T-cell (primary cell): ENCODE data around the gene HOXA6. TPM values are rescaled to one million over a fixed set of nuclear protein-coding genes. Genes with fewer than 3 reads are reported as not detected.

Experiments used
- ATAC-seq, 4 experiments: fragments of 200-7000 bp in 3 of 4; fragments of 150-1000 bp in 1 of 4; cut with Tn5 transposase; replicated peaks in 1 of 4; 1 replicate in 3 of 4; 2 replicates in 1 of 4; pipeline ENCODE4 v1.10.0; 2021; ENCODE audit warnings: moderate library complexity in 3 of 4, mild to moderate bottlenecking in 2 of 4, moderate number of reproducible peaks in 1 of 4
- CTCF ChIA-PET, 2 donors: fragments of 300-600 bp; sonication (Branson Sonifier 250); formaldehyde crosslinking; loops; one replicate each; lab custom pipeline; 2022; ENCODE audit warnings: antibody characterized with exemption in 2 of 2; lab: Charles Lee
- POLR2A ChIA-PET, 2 donors: fragments of 300-600 bp; sonication (Branson Sonifier 250); formaldehyde crosslinking; loops; one replicate each; lab custom pipeline; 2022; ENCODE audit warnings: antibody characterized with exemption in 2 of 2; lab: Charles Lee
- DNase-seq, 35 experiments: peaks; one replicate each; pipeline versions ENCODE4 v3.0.0 to v3.0.0-alpha.2; 2013 to 2023
- H3K27ac ChIP-seq: one replicate; pipeline ENCODE4 v1.5.1; 2013; ENCODE audit warnings: low read length
- H3K27me3 ChIP-seq, 2 experiments: replicated peaks in 1 of 2; 1 replicate in 1 of 2; 2 replicates in 1 of 2; pipeline versions ENCODE4 v1.6.1 to v1.7.0; 2013; ENCODE audit warnings: low read length in 1 of 2, mixed read lengths in 1 of 2; ENCODE audit not compliant: control insufficient read depth in 2 of 2, insufficient read depth in 2 of 2; ENCODE audit errors: extremely low read depth in 1 of 2
- H3K36me3 ChIP-seq, 2 donors: 1 replicate in 1 of 2; 2 replicates in 1 of 2; pipeline versions ENCODE4 v1.6.1 to v1.7.0; 2013; ENCODE audit warnings: low read length in 1 of 2; ENCODE audit not compliant: control insufficient read depth in 2 of 2, insufficient read depth in 1 of 2; ENCODE audit errors: extremely low read depth in 1 of 2
- H3K4me1 ChIP-seq, 2 experiments: 1 replicate in 1 of 2; 2 replicates in 1 of 2; pipeline versions ENCODE4 v1.6.1 to v1.7.0; 2013; ENCODE audit warnings: low read length in 2 of 2, mixed read lengths in 1 of 2; ENCODE audit not compliant: insufficient read depth in 2 of 2, control insufficient read depth in 1 of 2; ENCODE audit errors: extremely low read depth in 1 of 2
- H3K4me3 ChIP-seq, 2 donors: 1 replicate in 1 of 2; 2 replicates in 1 of 2; pipeline versions ENCODE4 v1.5.1 to v1.7.0; 2013; ENCODE audit warnings: mild to moderate bottlenecking in 2 of 2, low read length in 1 of 2, moderate library complexity in 1 of 2; ENCODE audit not compliant: control insufficient read depth in 1 of 2; ENCODE audit errors: extremely low read depth in 1 of 2
- H3K9me3 ChIP-seq: 2 replicates; pipeline ENCODE4 v1.7.0; 2013
- H3K27ac Mint-ChIP-seq, 2 donors: one replicate each; pipeline ENCODE4 v1.8.0; 2020 to 2021; ENCODE audit warnings: mild to moderate bottlenecking in 2 of 2, mixed read lengths in 2 of 2
- H3K27me3 Mint-ChIP-seq, 2 donors: one replicate each; pipeline ENCODE4 v1.8.0; 2021 to 2022; ENCODE audit warnings: mixed read lengths in 2 of 2
- H3K36me3 Mint-ChIP-seq: one replicate; pipeline ENCODE4 v1.8.0; 2021; ENCODE audit warnings: mixed read lengths
- H3K4me1 Mint-ChIP-seq, 3 donors: one replicate each; pipeline ENCODE4 v1.8.0; 2020 to 2022; ENCODE audit warnings: mixed read lengths in 3 of 3, mild to moderate bottlenecking in 1 of 3
- H3K4me3 Mint-ChIP-seq, 3 donors: one replicate each; pipeline ENCODE4 v1.8.0; 2020 to 2022; ENCODE audit warnings: mild to moderate bottlenecking in 3 of 3, mixed read lengths in 3 of 3, moderate library complexity in 3 of 3
- H3K9me3 Mint-ChIP-seq, 3 donors: one replicate each; pipeline ENCODE4 v1.8.0; 2020 to 2022; ENCODE audit warnings: mixed read lengths in 3 of 3
- WGBS: methylation state at CpG from one replicate; pipeline ENCODE4 v1.1.5; 2013; ENCODE audit warnings: missing lambda C conversion rate; ENCODE audit not compliant: insufficient coverage; 5-methylcytosine and 5-hydroxymethylcytosine counted together
- total RNA-seq, 35 experiments: library from RNA in 6 of 35; stranded (reverse) in 6 of 35; fragments of 120-200 nt in 1 of 35; gene quantifications; one replicate each; pipeline versions ENCODE4 v1.2.1 to v1.2.4 and lab custom pipeline; 2013 to 2026

HOXA6 gene
- total RNA-seq, 5 donors from 2014 or later (not counting 1 experiment from before 2014, with no cell fraction given), result 0.50 to 0.65 TPM; not detected in 3

DNA sequence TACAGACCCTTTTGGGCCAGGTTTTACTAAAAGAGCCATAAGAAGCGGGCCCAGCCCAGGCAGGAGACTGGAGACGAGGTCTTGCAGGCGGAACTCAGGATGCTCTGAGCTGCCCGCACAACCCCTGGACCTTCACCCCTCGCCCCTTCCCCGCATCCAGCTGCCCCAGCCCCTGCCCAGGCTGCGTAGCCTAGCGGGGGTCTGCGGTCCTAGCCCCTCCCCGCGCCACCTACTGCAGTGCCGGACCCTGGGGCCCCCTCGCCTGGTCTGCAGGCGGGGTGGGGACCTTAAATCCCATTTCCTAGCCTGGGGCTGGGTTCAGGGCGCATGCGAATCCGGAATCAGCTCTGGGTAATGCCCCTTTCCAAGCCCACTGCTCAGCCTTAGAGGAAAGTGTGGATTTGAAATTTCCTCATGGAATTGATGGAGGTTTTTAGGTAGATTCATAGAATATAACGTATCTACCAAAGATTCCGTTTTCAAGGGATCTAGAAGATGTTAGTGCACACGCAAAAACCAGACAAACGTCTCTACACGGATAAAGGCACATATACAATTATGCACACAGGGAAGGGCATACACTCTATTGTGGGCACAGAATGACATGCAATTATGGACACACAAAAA, 5.4 kb upstream of the HOXA6 start:
- peaks cover 59 to 65% (median 65%) of the 10 kb centered on the region in 3 donors for H3K4me1 Mint-ChIP-seq
- Histone ChIP-seq H3K9me3 (no peaks in the 10 kb centered on the region), H3K27me3 (peaks cover 0 to 95% of the 10 kb centered on the region in 2 experiments), H3K4me3 (no peak overlapping the region), H3K4me1 (peaks cover 15 to 69% of the 10 kb centered on the region in 2 experiments), H3K36me3 (no peaks in the 10 kb centered on the region), H3K27ac (no peak overlapping the region)
- ChIA-PET CTCF (interaction anchor here in 1 of 2 donors (0.6 to 1.4 kb wide), 2 partner anchors 8 to 43 kb away, joined by 4 to 5 read pairs; no protein-coding TSS in a partner anchor), POLR2A (no interaction called here)
- 52% methylated on average over 14 of the region's 22 CpGs for WGBS
- DNase-seq (no peak), ATAC-seq (no peak)
- H3K27me3 Mint-ChIP-seq, result peaks cover 74 to 92% of the 10 kb centered on the region in 2 donors
- H3K9me3 Mint-ChIP-seq, result no peaks in the 10 kb centered on the region
- H3K36me3 Mint-ChIP-seq, result no peaks in the 10 kb centered on the region
- H3K4me3 Mint-ChIP-seq, result peak overlapping the region in 1 of 3 donors; percentile 84
- no peak overlapping the region for H3K27ac Mint-ChIP-seq

DNA sequence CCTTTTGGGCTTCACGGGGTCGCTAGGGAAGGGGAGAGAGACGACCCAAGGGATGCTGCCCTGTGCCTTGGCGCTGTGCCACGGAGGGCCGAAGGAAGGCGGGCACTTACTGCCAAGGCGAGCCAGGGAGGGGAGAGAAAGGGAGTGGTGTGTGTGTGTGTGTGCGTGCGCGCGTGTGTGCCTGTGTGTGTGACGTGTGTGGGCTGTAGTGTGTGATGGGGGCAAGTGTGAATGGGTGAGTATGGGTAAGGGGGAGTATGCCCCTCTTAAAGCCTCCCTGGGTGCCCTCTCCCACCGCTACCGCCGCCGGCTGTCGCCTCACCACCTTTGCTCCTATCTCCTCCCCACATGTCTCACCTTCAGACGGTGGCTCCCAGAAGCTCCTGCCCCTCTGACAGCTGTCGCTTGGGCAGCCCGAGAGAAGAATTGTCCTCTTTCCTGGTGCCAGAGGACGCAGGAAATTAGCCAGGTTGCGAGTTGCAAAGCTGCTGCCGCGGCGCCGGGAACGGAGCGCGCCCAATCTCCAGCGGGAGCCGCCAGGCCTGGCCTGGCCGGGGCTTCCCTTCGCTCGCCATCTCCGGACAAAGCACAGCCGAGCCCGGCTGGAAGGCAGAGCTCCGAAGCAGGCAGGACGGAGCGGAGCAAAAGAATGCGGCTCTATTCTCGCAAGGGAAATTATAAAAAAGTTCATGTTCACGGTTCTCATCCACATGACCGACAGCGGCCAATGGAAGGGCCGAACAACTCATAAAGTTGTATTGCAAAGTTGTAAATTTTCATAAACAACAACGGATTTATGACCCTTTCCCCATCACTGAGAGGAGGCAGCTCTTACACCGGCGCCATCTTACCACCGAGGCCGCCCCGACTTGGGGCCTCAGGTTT, 4.6 kb upstream of the HOXA6 start, which contains the start of gene HOXA3:
HOXA3 (minus strand) TSS at position 653 of the 885 bp plus-strand sequence. CDS start 41,943 bp downstream, outside the sequence.
- H3K9me3 Mint-ChIP-seq, result no peaks in the 10 kb centered on the region
- H3K36me3 Mint-ChIP-seq, result no peaks in the 10 kb centered on the region
- ChIA-PET CTCF (interaction anchor here (0.6 to 2.4 kb wide), 5 partner anchors 9 to 44 kb away, joined by 4 to 8 read pairs (median 4); no protein-coding TSS in a partner anchor), POLR2A (interaction anchor here in 1 of 2 donors (0.6 kb wide), 1 partner anchor 449 kb away, joined by 3 read pairs; no protein-coding TSS in a partner anchor)
- peaks cover 15 to 72% of the 10 kb centered on the region in 2 experiments for H3K4me1 ChIP-seq
- H3K27me3 Mint-ChIP-seq, result peaks cover 69 to 90% of the 10 kb centered on the region in 2 donors
- ATAC-seq (no peak), DNase-seq (peak in 1 of 35 experiments; percentile 13)
- no peaks in the 10 kb centered on the region for H3K9me3 ChIP-seq
- peaks cover 55 to 64% (median 60%) of the 10 kb centered on the region in 3 donors for H3K4me1 Mint-ChIP-seq
- 4% methylated on average over 33 of the region's 53 CpGs for WGBS
- peaks cover 0 to 95% of the 10 kb centered on the region in 2 experiments for H3K27me3 ChIP-seq
- no peaks in the 10 kb centered on the region for H3K36me3 ChIP-seq
- H3K4me3 ChIP-seq, result peak within 1 kb of the TSS; percentile 44 to 46
- H3K27ac Mint-ChIP-seq, result no peak within 1 kb of the TSS
- H3K4me3 Mint-ChIP-seq, result peak within 1 kb of the TSS; percentile 60 to 84 (median 61)
- no peak within 1 kb of the TSS for H3K27ac ChIP-seq

DNA sequence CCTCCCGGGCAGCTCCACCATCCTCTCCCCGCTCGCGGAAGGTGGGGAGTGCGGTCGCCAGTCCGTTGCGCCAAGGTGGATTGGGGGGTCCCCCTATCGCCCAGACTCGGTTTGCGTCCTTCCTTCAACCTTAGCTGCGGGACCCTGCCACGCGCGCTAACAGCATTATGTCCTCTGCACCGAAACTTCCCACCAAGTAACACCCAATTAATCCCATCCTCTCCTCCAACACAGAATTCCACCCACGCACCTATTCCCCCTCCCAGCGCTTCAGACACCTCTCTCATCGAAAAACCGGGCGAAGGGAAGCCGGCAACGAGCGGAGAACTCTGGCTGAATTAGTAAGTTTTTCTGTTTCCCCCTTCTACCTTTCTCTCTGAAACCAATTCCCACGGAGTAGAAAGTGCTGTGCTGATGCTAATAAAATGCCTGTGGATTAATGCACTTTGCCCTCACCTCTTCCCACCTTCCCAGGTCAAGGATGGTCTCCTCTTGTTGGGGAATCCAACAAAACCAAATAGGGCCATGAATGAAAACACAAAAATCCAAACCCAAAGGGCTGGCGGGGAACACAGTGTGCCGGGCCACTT, 3.9 kb upstream of the HOXA6 start:
- Mint-ChIP-seq H3K27me3 (peaks cover 73 to 92% of the 10 kb centered on the region in 2 donors), H3K4me3 (peak overlapping the region; percentile 60 to 63 (median 61)), H3K36me3 (no peaks in the 10 kb centered on the region), H3K4me1 (peaks cover 56 to 64% (median 57%) of the 10 kb centered on the region in 3 donors), H3K9me3 (no peaks in the 10 kb centered on the region), H3K27ac (no peak overlapping the region)
- H3K4me3 ChIP-seq, result peak overlapping the region; percentile 44 to 46
- DNase-seq (peak in 1 of 35 experiments; percentile 12), ATAC-seq (peak in 2 of 4 experiments; percentile 12 to 34)
- ChIA-PET CTCF (interaction anchor here (0.6 to 3.3 kb wide), 7 partner anchors 8 to 33 kb away, joined by 3 to 9 read pairs (median 4); partner anchors contain the start of genes HOXA11 (in 1 of the 2) and HOXA4 (in 1 of the 2)), POLR2A (interaction anchor here in 1 of 2 donors (0.6 kb wide), 1 partner anchor 449 kb away, joined by 3 read pairs; no protein-coding TSS in a partner anchor)
- H3K9me3 ChIP-seq, result no peaks in the 10 kb centered on the region
- H3K27ac ChIP-seq, result no peak overlapping the region
- WGBS, result 3% methylated on average over 11 of the region's 27 CpGs
- peaks cover 0 to 95% of the 10 kb centered on the region in 2 experiments for H3K27me3 ChIP-seq
- no peaks in the 10 kb centered on the region for H3K36me3 ChIP-seq
- peaks cover 15 to 68% of the 10 kb centered on the region in 2 experiments for H3K4me1 ChIP-seq

DNA sequence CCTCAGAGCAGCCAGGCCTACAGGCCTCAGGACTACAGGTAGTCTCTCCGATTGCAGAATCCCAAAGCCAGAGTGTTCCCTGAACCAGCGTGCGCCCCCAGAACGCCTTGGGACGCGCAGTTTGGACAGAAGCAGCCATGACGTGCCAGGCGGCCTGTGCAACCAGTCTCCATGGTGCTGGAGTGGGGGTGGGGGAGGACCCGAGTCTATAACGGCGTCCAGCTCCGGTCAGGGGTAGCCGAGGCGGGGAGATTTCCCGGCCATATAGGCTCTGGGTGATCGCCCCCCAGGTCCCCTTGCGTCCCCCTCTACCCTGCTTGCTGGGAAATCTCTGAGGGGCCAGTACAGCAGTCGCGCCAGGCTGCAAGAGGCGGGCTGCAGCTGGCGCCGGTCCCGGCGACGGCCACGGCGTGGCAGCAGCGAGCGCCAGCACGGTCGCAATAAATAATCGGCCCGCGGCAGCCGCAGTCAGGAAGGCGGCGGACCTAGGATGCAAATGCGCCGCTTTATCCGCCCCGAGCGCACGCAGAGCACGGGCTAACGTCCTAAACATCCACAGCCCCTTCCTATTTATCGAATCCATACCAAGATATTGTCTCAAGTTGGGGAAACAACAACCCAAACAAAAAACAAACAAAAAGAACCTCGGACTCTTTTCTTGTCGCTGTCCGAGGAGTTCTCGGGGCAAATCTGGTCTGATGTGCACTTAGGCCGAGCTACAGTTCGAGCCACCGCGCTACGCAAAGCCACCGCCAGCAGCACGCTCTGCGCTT, 3.2 kb upstream of the HOXA6 start:
- CTCF ChIA-PET, result interaction anchor here (0.6 to 3.3 kb wide), 13 partner anchors 8 to 655 kb away, joined by 3 to 11 read pairs (median 4); partner anchors contain the start of genes HOXA11 (in 1 of the 2), HOXA4 (in 1 of the 2) and HOXA9 (in 1 of the 2)
- Histone ChIP-seq H3K4me1 (peaks cover 14 to 61% of the 10 kb centered on the region in 2 experiments), H3K36me3 (no peaks in the 10 kb centered on the region), H3K4me3 (peak overlapping the region; percentile 44 to 46), H3K27me3 (peaks cover 0 to 91% of the 10 kb centered on the region in 2 experiments), H3K27ac (no peak overlapping the region), H3K9me3 (no peaks in the 10 kb centered on the region)
- DNase-seq (peak in 32 of 35 experiments; percentile 28 to 82 (median 56)), ATAC-seq (peak; percentile 82 to 89 (median 84))
- 1% methylated on average over 53 of the region's 58 CpGs for WGBS
- Mint-ChIP-seq H3K36me3 (no peaks in the 10 kb centered on the region), H3K27me3 (peaks cover 80 to 94% of the 10 kb centered on the region in 2 donors), H3K27ac (no peak overlapping the region), H3K9me3 (no peaks in the 10 kb centered on the region), H3K4me1 (peaks cover 52 to 57% (median 52%) of the 10 kb centered on the region in 3 donors), H3K4me3 (peak overlapping the region; percentile 60 to 63 (median 61))
- POLR2A ChIA-PET, result no interaction called here

DNA sequence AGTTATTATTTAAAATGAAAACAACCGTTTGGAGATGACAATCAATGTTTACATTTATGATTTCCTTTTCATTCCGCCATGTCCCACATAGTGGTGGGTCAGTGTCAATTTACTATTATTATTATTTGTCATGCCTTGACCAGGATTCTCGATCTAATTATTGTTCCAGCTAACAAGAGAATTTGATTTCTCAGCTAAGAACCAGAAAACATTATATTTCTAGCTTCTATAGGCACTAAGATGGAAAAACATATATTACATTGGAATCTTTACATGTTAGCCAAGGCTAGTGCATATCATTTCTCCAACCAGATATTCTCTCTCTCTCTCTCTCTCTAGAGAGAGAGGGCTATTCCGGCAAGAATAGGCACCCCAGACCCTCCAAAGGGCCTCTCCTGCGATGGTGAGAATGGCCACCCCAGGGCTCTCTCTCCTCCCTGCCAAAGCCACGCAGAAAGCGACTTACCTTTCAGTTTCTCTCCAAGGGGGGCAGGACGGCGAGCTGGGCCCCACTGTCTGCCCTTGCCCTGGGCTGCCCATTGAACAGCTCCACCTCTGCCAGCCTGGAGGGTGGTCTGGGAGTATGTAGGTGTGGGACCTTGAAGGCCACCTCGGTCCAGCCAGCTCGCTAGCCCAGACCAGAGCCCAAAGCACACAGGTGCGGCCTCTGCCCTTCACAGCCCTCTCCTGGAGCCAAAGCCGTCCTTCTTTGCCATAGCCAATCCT, 2.4 kb upstream of the HOXA6 start:
- H3K4me1 ChIP-seq, result peaks cover 7 to 54% of the 10 kb centered on the region in 2 experiments
- peak overlapping the region in 1 of 2 donors; percentile 44 for H3K4me3 ChIP-seq
- ChIA-PET CTCF (interaction anchor here (0.5 to 3.3 kb wide), 24 partner anchors 9 to 1258 kb away, joined by 3 to 11 read pairs (median 4); partner anchors contain the start of genes HOXA11 (in 1 of the 2), HOXA4 (in 1 of the 2) and HOXA9 (in 1 of the 2)), POLR2A (no interaction called here)
- Mint-ChIP-seq H3K4me3 (peak overlapping the region; percentile 13 to 63 (median 47)), H3K27ac (no peak overlapping the region), H3K27me3 (peaks cover 73 to 94% of the 10 kb centered on the region in 2 donors), H3K36me3 (no peaks in the 10 kb centered on the region), H3K4me1 (peaks cover 44 to 50% (median 45%) of the 10 kb centered on the region in 3 donors), H3K9me3 (no peaks in the 10 kb centered on the region)
- H3K27me3 ChIP-seq, result peaks cover 0 to 91% of the 10 kb centered on the region in 2 experiments
- H3K27ac ChIP-seq, result no peak overlapping the region
- ATAC-seq (no peak), DNase-seq (no peak)
- WGBS, result 52% methylated on average over 4 of the region's 13 CpGs
- H3K36me3 ChIP-seq, result no peaks in the 10 kb centered on the region
- H3K9me3 ChIP-seq, result no peaks in the 10 kb centered on the region
